HG03280 (cell line): ENCODE measurements around the gene STPG1.

Experiments used
- ATAC-seq: cut with Tn5 transposase; IDR thresholded peaks from one replicate; pipeline ENCODE4 v1.9.1; 2021; ENCODE audit warnings: mild to moderate bottlenecking, moderate library complexity; ENCODE audit not compliant: unreplicated experiment

The STPG1 gene

GRCh38 chr1:24373710-24374109 is 39.9 kb downstream of the STPG1 start:
- ATAC-seq: no peak

- ATAC-seq: no peak
Observed at GRCh38 chr1:24373044-24373443, 40.5 kb downstream of the STPG1 start.

- ATAC-seq: no peak
Observed at GRCh38 chr1:24369801-24370200, 43.8 kb downstream of the STPG1 start.

- no peak for ATAC-seq
Observed at GRCh38 chr1:24369199-24369598, 44.4 kb downstream of the STPG1 start.

DNA sequence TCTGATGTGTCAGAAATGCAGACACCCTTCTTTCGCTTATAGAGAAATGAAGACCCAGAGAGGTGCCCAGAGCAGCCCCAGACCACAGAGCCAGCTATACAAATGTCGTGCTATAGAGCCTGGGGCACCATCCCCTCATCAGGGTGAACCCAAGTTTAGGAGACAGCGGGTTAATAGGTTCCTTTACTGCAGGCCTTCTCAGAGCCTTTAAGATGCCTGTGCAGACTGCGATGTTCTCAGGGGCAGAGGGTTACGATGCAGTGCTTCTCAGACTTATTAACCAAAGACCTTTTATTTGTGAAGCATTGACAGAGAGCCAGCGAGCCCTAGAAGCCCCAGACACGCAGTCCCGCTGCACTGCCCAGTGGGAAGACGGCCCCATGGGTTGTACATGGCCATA is 46.9 kb downstream of the STPG1 start:
- ATAC-seq: no peak

DNA sequence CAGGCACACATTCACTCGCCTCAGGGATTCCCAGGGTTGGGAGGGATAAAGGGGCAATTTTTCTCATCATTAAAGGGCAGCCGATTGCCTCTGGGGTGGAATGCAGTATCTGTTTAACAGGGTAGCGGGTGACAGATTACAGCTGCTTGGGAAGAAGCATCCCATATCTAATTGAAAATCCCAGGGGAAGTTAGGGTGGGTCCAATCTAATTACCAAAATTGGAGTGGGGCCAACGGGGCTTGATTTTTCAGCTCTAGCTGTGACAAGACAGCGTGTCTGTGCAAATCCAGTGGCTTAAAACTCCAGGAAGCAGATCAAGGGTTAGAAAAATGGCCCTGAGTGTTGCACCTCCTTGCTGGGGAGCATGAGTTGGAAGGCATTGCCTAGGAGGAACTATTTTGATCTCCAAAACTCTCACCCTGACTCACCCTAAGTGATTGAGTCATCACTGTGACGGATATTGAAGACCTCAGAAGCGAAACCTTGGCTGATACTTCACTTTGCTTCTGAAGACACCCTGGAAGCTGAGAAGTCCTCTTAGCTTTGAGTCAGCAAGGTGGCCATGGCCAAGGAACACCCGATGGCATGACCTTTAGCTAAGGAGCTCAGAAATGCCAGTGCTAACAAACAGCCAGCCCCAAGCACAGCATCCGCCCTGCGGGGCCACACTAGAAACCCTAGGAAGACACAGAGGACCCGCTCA is 48.5 kb downstream of the STPG1 start:
- no peak for ATAC-seq

- ATAC-seq: no peak
Observed at GRCh38 chr1:24364605-24364974, 49.0 kb downstream of the STPG1 start.

- no peak for ATAC-seq
Observed at GRCh38 chr1:24363994-24364393, 49.6 kb downstream of the STPG1 start.

GRCh38 chr1:24362982-24363614 is 50.5 kb downstream of the STPG1 start:
- no peak for ATAC-seq

DNA sequence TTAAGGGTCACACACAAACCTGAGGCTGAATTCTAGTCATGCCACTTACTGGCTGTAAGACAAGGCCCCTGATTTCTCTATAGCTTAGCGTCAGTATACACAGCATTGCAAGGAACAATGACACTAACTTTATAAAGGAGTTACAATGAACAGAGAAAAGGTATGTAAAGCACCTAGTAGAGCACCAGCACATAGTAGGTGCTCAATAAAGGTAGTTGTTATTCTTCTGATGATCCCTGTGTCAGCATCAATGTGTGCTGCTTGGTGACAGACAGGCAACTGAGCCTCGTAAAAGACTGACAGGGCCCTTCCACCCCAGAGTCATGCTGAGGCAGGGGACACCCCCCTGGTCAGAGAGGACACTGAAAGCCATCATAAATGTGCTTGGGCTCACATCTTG is 51.2 kb downstream of the STPG1 start:
- no peak for ATAC-seq

GRCh38 chr1:24361811-24362210 is 51.8 kb downstream of the STPG1 start:
- ATAC-seq: no peak

DNA sequence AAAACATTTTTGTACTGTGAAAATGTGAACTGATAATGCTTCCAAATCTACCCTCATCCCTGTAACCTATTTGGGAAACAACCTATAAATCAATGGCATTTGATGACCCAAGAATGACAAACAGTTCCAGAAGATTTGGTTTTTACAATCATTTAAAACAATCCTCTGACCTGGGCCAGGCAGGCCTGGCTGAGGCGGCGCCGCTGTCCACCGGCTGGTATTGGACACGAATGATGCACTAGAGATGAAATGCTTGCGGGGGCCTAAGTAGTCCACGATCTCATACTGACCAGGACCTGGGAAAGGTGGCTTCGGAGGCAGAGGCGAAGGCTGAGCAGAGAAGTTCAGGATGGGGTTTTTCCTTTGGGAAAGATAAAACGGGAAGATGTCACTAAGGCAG is 52.9 kb downstream of the STPG1 start:
- no peak for ATAC-seq

- no peak for ATAC-seq
Observed at GRCh38 chr1:24357038-24357437, 56.5 kb downstream of the STPG1 start.

DNA sequence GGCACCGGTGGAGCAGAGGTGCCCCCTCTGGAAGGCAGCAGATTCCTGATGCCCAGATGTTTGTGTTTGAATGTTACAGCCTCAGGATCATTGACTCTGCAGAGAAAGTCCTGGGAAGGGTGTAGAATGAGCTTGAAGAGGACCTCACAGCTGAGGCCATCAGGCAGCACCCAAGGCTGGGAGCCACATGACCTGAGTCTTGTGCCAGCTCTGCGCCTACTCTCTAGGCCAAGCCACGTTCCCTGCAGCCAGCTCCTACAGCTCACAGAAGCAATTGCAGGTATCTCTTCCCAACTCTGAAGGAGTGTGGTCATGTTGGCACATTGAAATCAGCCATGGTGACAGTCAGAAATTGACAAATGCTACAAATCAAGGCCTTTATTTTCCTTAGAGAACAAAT is 58.1 kb downstream of the STPG1 start:
- no peak for ATAC-seq

DNA sequence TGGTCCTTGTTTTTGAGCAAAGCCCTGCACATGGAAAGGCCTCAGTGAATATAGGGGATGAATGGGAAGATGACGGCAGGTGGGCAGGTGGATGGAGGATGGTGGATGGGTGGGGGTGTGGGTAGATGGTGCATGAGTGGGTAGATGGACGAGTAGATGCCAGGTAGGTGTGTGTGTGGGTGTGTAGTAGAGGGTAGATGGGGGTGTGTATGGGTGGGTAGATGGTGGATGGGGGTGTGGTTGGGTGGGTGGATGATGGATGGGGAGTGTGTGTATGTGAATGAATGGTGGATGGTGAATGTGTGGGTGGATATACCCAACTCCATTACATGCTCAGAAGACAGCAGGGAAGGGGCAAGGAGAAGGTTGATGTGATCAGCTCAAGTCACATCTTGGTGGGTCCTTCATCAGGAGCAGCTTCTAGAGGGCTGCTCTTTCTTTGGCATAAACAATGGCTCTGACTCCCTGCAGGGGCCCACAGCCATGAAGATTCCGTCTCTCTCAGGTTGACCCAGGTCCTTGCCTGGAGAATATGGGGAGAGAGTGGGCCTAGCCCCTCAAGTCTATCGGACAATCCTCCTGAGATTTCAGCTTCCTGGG is 60.2 kb downstream of the STPG1 start:
- no peak for ATAC-seq

GRCh38 chr1:24351918-24352627 is 61.5 kb downstream of the STPG1 start:
- ATAC-seq: no peak

- ATAC-seq: no peak
Observed at GRCh38 chr1:24351247-24351646, 62.3 kb downstream of the STPG1 start.

- ATAC-seq: no peak
Observed at GRCh38 chr1:24349891-24350290, 63.7 kb downstream of the STPG1 start.

GRCh38 chr1:24348196-24348595 is 65.4 kb downstream of the STPG1 start:
- ATAC-seq: no peak

DNA sequence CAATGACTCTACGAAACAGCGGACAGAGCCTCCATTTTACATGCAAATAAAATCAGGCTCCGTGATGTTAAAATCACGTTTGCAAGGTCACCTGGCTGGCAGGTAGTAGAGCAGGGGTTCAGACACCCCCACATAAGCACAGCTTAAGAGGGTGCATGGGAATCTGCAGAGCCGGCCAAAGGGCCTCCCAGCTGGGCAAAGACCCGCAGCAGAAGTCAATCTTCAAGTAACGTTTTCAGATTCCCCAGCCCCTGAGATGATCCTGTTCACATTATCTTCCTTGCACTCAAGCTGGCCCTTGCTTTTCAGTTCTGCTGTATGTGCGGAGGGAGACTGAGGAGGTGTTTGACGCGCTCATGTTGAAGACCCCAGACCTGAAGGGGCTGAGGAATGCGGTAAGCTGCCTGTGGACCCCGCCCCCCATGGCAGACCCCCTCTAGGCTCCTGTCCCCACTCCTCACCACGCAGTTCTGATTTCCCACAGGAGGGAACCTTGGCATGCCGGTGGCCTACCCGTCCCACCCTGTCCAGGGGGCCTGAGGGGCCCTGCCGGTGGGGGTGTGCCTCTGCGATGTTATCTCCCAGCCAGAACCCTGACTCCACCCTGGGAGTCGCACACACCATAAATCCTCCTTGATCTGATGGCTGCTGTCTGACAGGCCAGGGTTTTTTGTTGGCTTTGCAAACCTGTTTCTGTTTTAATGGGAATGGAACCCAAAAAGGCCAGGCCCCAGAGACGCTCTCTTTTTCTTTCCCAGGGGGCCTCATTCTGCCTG is 66.2 kb downstream of the STPG1 start:
- ATAC-seq: no peak

- no peak for ATAC-seq
Observed at GRCh38 chr1:24345334-24345733, 68.2 kb downstream of the STPG1 start.
